T-helper 2 cell treated with Interferon-gamma antibody and Interleukin-4, amounts not matched to agents 5 μg/mL and 100 μg/mL, for 36 hours (primary cell): ENCODE results near the gene THUMPD2.

ENCODE experiments used
- DNase-seq: peaks from one replicate; pipeline ENCODE4 v3.0.0; 2021; ENCODE audit warnings: low spot score
- H3K27ac Mint-ChIP-seq: one replicate; pipeline ENCODE4 v1.8.0; 2021; ENCODE audit warnings: mild to moderate bottlenecking, mixed read lengths
- H3K27me3 Mint-ChIP-seq: one replicate; pipeline ENCODE4 v1.8.0; 2021; ENCODE audit warnings: low read depth, mixed read lengths
- H3K36me3 Mint-ChIP-seq: one replicate; pipeline ENCODE4 v1.8.0; 2021; ENCODE audit warnings: low read depth, mixed read lengths
- H3K4me1 Mint-ChIP-seq: one replicate; pipeline ENCODE4 v1.8.0; 2021; ENCODE audit warnings: low read depth, mixed read lengths
- H3K4me3 Mint-ChIP-seq: one replicate; pipeline ENCODE4 v1.8.0; 2022; ENCODE audit warnings: mild to moderate bottlenecking, moderate library complexity, mixed read lengths
- H3K9me3 Mint-ChIP-seq: one replicate; pipeline ENCODE4 v1.8.0; 2021; ENCODE audit warnings: mixed read lengths

Gene THUMPD2

GRCh38 chr2:39780825-39781600 is 2.0 kb upstream of the THUMPD2 start:
- Mint-ChIP-seq H3K9me3 (peaks cover 3% of the 10 kb centered on the region), H3K36me3 (peaks cover 20% of the 10 kb centered on the region), H3K27ac (peak overlapping the region; percentile 3), H3K4me3 (peak overlapping the region; percentile 73), H3K4me1 (peaks cover 41% of the 10 kb centered on the region), H3K27me3 (peaks cover 7% of the 10 kb centered on the region)
- no peak for DNase-seq

GRCh38 chr2:39779927-39780326 is 869 bp upstream of the THUMPD2 start:
- Mint-ChIP-seq H3K4me1 (peaks cover 45% of the 10 kb centered on the region), H3K27ac (no peak overlapping the region), H3K36me3 (peaks cover 25% of the 10 kb centered on the region), H3K4me3 (peak overlapping the region; percentile 96), H3K9me3 (peaks cover 4% of the 10 kb centered on the region), H3K27me3 (peaks cover 5% of the 10 kb centered on the region)
- DNase-seq = no peak

GRCh38 chr2:39779341-39779851 is 338 bp upstream of the THUMPD2 start:
- Mint-ChIP-seq H3K36me3 (peaks cover 27% of the 10 kb centered on the region), H3K4me3 (peak overlapping the region; percentile 96), H3K27ac (peak overlapping the region; percentile 73), H3K9me3 (peaks cover 4% of the 10 kb centered on the region), H3K4me1 (peaks cover 48% of the 10 kb centered on the region), H3K27me3 (peaks cover 2% of the 10 kb centered on the region)
- no peak for DNase-seq

GRCh38 chr2:39778233-39778632 is 825 bp downstream of the THUMPD2 start:
- peak overlapping the region; percentile 96 for H3K27ac Mint-ChIP-seq

GRCh38 chr2:39772812-39773152 is 6.3 kb downstream of the THUMPD2 start:
- peaks cover 4% of the 10 kb centered on the region for H3K9me3 Mint-ChIP-seq
- H3K4me3 Mint-ChIP-seq = no peak overlapping the region
- peaks cover 41% of the 10 kb centered on the region for H3K36me3 Mint-ChIP-seq
- peaks cover 37% of the 10 kb centered on the region for H3K4me1 Mint-ChIP-seq
- H3K27me3 Mint-ChIP-seq = no peaks in the 10 kb centered on the region
- H3K27ac Mint-ChIP-seq = no peak overlapping the region
- no peak for DNase-seq

More at GRCh38 chr2:39778233-39778632, 825 bp downstream of the THUMPD2 start:
- DNase-seq = no peak
- H3K27me3 Mint-ChIP-seq = no peaks in the 10 kb centered on the region
- peaks cover 4% of the 10 kb centered on the region for H3K9me3 Mint-ChIP-seq
- peak overlapping the region; percentile 96 for H3K4me3 Mint-ChIP-seq
- peaks cover 27% of the 10 kb centered on the region for H3K36me3 Mint-ChIP-seq
- H3K4me1 Mint-ChIP-seq = peaks cover 50% of the 10 kb centered on the region

- H3K9me3 Mint-ChIP-seq = peaks cover 4% of the 10 kb centered on the region
- peaks cover 36% of the 10 kb centered on the region for H3K36me3 Mint-ChIP-seq
- H3K4me3 Mint-ChIP-seq = no peak overlapping the region
- peaks cover 32% of the 10 kb centered on the region for H3K4me1 Mint-ChIP-seq
- H3K27ac Mint-ChIP-seq = peak overlapping the region; percentile 1
- no peak for DNase-seq
- no peaks in the 10 kb centered on the region for H3K27me3 Mint-ChIP-seq
These were observed 6.8 kb downstream of the THUMPD2 start for GRCh38 chr2:39772086-39772811.

GRCh38 chr2:39762448-39762847 is 16.6 kb downstream of the THUMPD2 start:
- Mint-ChIP-seq H3K36me3 (peaks cover 62% of the 10 kb centered on the region), H3K27me3 (no peaks in the 10 kb centered on the region), H3K4me1 (peaks cover 19% of the 10 kb centered on the region), H3K9me3 (no peaks in the 10 kb centered on the region), H3K4me3 (no peak overlapping the region), H3K27ac (no peak overlapping the region)
- DNase-seq = no peak

- Mint-ChIP-seq H3K27me3 (no peaks in the 10 kb centered on the region), H3K27ac (no peak overlapping the region), H3K36me3 (peaks cover 58% of the 10 kb centered on the region), H3K9me3 (no peaks in the 10 kb centered on the region), H3K4me1 (peaks cover 8% of the 10 kb centered on the region), H3K4me3 (no peak overlapping the region)
- no peak for DNase-seq
These were observed 21.9 kb downstream of the THUMPD2 start for GRCh38 chr2:39757156-39757555.

- no peak for DNase-seq
- Mint-ChIP-seq H3K27ac (no peak overlapping the region), H3K36me3 (peaks cover 51% of the 10 kb centered on the region), H3K4me1 (peaks cover 6% of the 10 kb centered on the region), H3K9me3 (no peaks in the 10 kb centered on the region), H3K27me3 (no peaks in the 10 kb centered on the region), H3K4me3 (no peak overlapping the region)
These were observed 23.6 kb downstream of the THUMPD2 start for GRCh38 chr2:39755466-39755865.

GRCh38 chr2:39743269-39743776 is 35.7 kb downstream of the THUMPD2 start:
- H3K27me3 Mint-ChIP-seq = no peaks in the 10 kb centered on the region
- no peaks in the 10 kb centered on the region for H3K9me3 Mint-ChIP-seq
- H3K4me3 Mint-ChIP-seq = no peak overlapping the region
- no peak overlapping the region for H3K27ac Mint-ChIP-seq
- peaks cover 44% of the 10 kb centered on the region for H3K36me3 Mint-ChIP-seq
- no peak for DNase-seq
- peaks cover 2% of the 10 kb centered on the region for H3K4me1 Mint-ChIP-seq

GRCh38 chr2:39741871-39742270 is 37.2 kb downstream of the THUMPD2 start:
- no peaks in the 10 kb centered on the region for H3K27me3 Mint-ChIP-seq
- H3K27ac Mint-ChIP-seq = no peak overlapping the region
- peaks cover 5% of the 10 kb centered on the region for H3K4me1 Mint-ChIP-seq
- H3K9me3 Mint-ChIP-seq = no peaks in the 10 kb centered on the region
- DNase-seq = no peak
- no peak overlapping the region for H3K4me3 Mint-ChIP-seq
- peaks cover 51% of the 10 kb centered on the region for H3K36me3 Mint-ChIP-seq

GRCh38 chr2:39739386-39739785 is 39.7 kb downstream of the THUMPD2 start:
- H3K27me3 Mint-ChIP-seq = no peaks in the 10 kb centered on the region
- peaks cover 8% of the 10 kb centered on the region for H3K4me1 Mint-ChIP-seq
- no peak for DNase-seq
- H3K36me3 Mint-ChIP-seq = peaks cover 53% of the 10 kb centered on the region
- no peak overlapping the region for H3K27ac Mint-ChIP-seq
- H3K4me3 Mint-ChIP-seq = no peak overlapping the region
- no peaks in the 10 kb centered on the region for H3K9me3 Mint-ChIP-seq

GRCh38 chr2:39738936-39739335 is 40.1 kb downstream of the THUMPD2 start:
- Mint-ChIP-seq H3K4me3 (no peak overlapping the region), H3K27me3 (no peaks in the 10 kb centered on the region), H3K27ac (no peak overlapping the region), H3K36me3 (peaks cover 56% of the 10 kb centered on the region), H3K9me3 (no peaks in the 10 kb centered on the region), H3K4me1 (peaks cover 8% of the 10 kb centered on the region)
- DNase-seq = no peak

GRCh38 chr2:39737661-39738060 is 41.4 kb downstream of the THUMPD2 start:
- Mint-ChIP-seq H3K27me3 (no peaks in the 10 kb centered on the region), H3K36me3 (peaks cover 53% of the 10 kb centered on the region), H3K27ac (no peak overlapping the region), H3K4me1 (peaks cover 8% of the 10 kb centered on the region), H3K4me3 (no peak overlapping the region), H3K9me3 (no peaks in the 10 kb centered on the region)
- no peak for DNase-seq
